NCI-H2196 (cell line): ENCODE results near the gene SRD5A1.
A peak's percentile ranks its signal among the peaks of the same experiment; 100 is the strongest.

Experiments used
- DNase-seq: peaks from one replicate; lab custom pipeline; 2025; ENCODE audit not compliant: unreplicated experiment; lab: John Stamatoyannopoulos, UW

SRD5A1 gene

GRCh38 chr5:6632888-6633468 is at the start of gene SRD5A1, which contains the start of gene NSUN2:
Gene SRD5A1 (plus strand): TSS chr5:6633440. CDS start chr5:6633577, 137 bp downstream.
Gene NSUN2 (minus strand): TSS chr5:6633044. CDS start chr5:6632979, 65 bp downstream.
- peak; percentile 96 for DNase-seq

GRCh38 chr5:6584101-6584645 is 49.1 kb upstream of the SRD5A1 start:
- no peak for DNase-seq

- no peak for DNase-seq
Measured at GRCh38 chr5:6584727-6585126, 48.5 kb upstream of the SRD5A1 start.

GRCh38 chr5:6585168-6585567 is 48.1 kb upstream of the SRD5A1 start:
- no peak for DNase-seq

- no peak for DNase-seq
Measured at GRCh38 chr5:6585939-6586646, 47.1 kb upstream of the SRD5A1 start.

GRCh38 chr5:6586647-6587042 is 46.6 kb upstream of the SRD5A1 start:
- DNase-seq = no peak

GRCh38 chr5:6587171-6587570 is 46.1 kb upstream of the SRD5A1 start:
- DNase-seq = no peak

GRCh38 chr5:6590581-6590980 is 42.7 kb upstream of the SRD5A1 start:
- DNase-seq = no peak

- no peak for DNase-seq
Measured at GRCh38 chr5:6591671-6592288, 41.5 kb upstream of the SRD5A1 start.

GRCh38 chr5:6592601-6593000 is 40.6 kb upstream of the SRD5A1 start:
- no peak for DNase-seq

- no peak for DNase-seq
Measured at GRCh38 chr5:6593148-6594016, 39.9 kb upstream of the SRD5A1 start.

- no peak for DNase-seq
Measured at GRCh38 chr5:6594066-6594465, 39.2 kb upstream of the SRD5A1 start.

- DNase-seq = no peak
Measured at GRCh38 chr5:6595405-6595804, 37.8 kb upstream of the SRD5A1 start.

- DNase-seq = no peak
Measured at GRCh38 chr5:6596388-6596787, 36.9 kb upstream of the SRD5A1 start.

GRCh38 chr5:6597557-6597956 is 35.7 kb upstream of the SRD5A1 start:
- no peak for DNase-seq

GRCh38 chr5:6598351-6598900 is 34.8 kb upstream of the SRD5A1 start:
- DNase-seq = no peak

GRCh38 chr5:6599739-6600138 is 33.5 kb upstream of the SRD5A1 start:
- DNase-seq = no peak

GRCh38 chr5:6601271-6601670 is 32.0 kb upstream of the SRD5A1 start:
- no peak for DNase-seq

GRCh38 chr5:6601816-6602215 is 31.4 kb upstream of the SRD5A1 start:
- DNase-seq = no peak

- DNase-seq = no peak
Measured at GRCh38 chr5:6602441-6602840, 30.8 kb upstream of the SRD5A1 start.

- peak; percentile 30 for DNase-seq
Measured at GRCh38 chr5:6603643-6604042, 29.6 kb upstream of the SRD5A1 start.
